H1 (cell line): ENCODE measurements around the gene JMJD1C.

Experiments used
- CTCF ChIP-seq, 3 experiments: IDR thresholded peaks; 1 replicate in 2 of 3; 2 replicates in 1 of 3; pipeline versions ENCODE4 v1.5.1 to v1.6.1; 2011; ENCODE audit warnings: low read length in 3 of 3, mild to moderate bottlenecking in 3 of 3, inconsistent platforms in 2 of 3, low read depth in 1 of 3, moderate library complexity in 1 of 3; ENCODE audit not compliant: insufficient read depth in 1 of 3; ENCODE audit errors: control extremely low read depth in 1 of 3
- EP300 ChIP-seq, 2 experiments: IDR thresholded peaks; 1 replicate in 1 of 2; 2 replicates in 1 of 2; pipeline ENCODE4 v1.6.1; 2011 to 2012; ENCODE audit warnings: low read depth in 2 of 2, low read length in 2 of 2, mild to moderate bottlenecking in 2 of 2, borderline replicate concordance in 1 of 2, inconsistent platforms in 1 of 2, moderate library complexity in 1 of 2
- GABPA ChIP-seq: IDR thresholded peaks from 2 replicates; pipeline ENCODE4 v1.6.1; 2011; ENCODE audit warnings: mild to moderate bottlenecking, low read length, moderate library complexity, borderline replicate concordance; ENCODE audit not compliant: insufficient read depth
- NRF1 ChIP-seq: IDR thresholded peaks from 2 replicates; pipeline ENCODE4 v1.6.1; 2011; ENCODE audit warnings: mild to moderate bottlenecking, low read depth, low read length, improper control_type of control experiment
- POLR2A ChIP-seq, 2 experiments: IDR thresholded peaks; 1 replicate in 1 of 2; 2 replicates in 1 of 2; pipeline ENCODE4 v1.6.1; 2011; ENCODE audit warnings: low read depth in 2 of 2, low read length in 2 of 2, mild to moderate bottlenecking in 2 of 2; ENCODE audit errors: control extremely low read depth in 1 of 2
- SP2 ChIP-seq: IDR thresholded peaks from 2 replicates; pipeline ENCODE4 v1.6.1; 2012; ENCODE audit warnings: mild to moderate bottlenecking, low read length, inconsistent platforms

- TF ChIP-seq CTCF (IDR thresholded peaks at IDR 0.05; ENCODE audit: control extremely low read depth in 1 of 3, insufficient read depth in 1 of 3, low read depth in 1 of 3, low read length in 3 of 3) (no peak), POLR2A (IDR thresholded peaks at IDR 0.05; ENCODE audit: control extremely low read depth in 1 of 2, low read depth in 2 of 2, low read length in 2 of 2) (no peak), GABPA (no peak), EP300 (IDR thresholded peaks at IDR 0.05; ENCODE audit: borderline replicate concordance in 1 of 2, low read depth in 2 of 2, low read length in 2 of 2) (no peak), NRF1 (no peak), SP2 (no peak)
These were observed 26.0 kb upstream of the JMJD1C start for GRCh38 chr10:63491588-63492316.
